Transverse colon (tissue), 4 donors: ENCODE measurements around the gene SLC7A10. TPM values are rescaled to one million over a fixed set of nuclear protein-coding genes. Genes with fewer than 3 reads are reported as not detected.

Experiments
- DNase-seq: peaks from one replicate; pipeline ENCODE4 v3.0.0-alpha.2; 2019
- H3K27ac ChIP-seq, 4 donors: fragments of 200-600 bp; sonication (generic); 2 replicates each; pipeline ENCODE4 v1.5.1; 2016 to 2018; ENCODE audit warnings: inconsistent platforms in 4 of 4
- H3K27me3 ChIP-seq: fragments of 200-600 bp; sonication (generic); 2 replicates; pipeline ENCODE4 v1.5.1; 2017; ENCODE audit warnings: inconsistent platforms
- H3K36me3 ChIP-seq, 4 donors: fragments of 200-600 bp; sonication (generic); 2 replicates each; pipeline ENCODE4 v1.5.1; 2017 to 2019; ENCODE audit warnings: inconsistent platforms in 4 of 4
- H3K4me1 ChIP-seq, 4 donors: fragments of 200-600 bp; sonication (generic); 2 replicates each; pipeline ENCODE4 v1.5.1; 2017 to 2020; ENCODE audit warnings: inconsistent platforms in 4 of 4
- H3K4me3 ChIP-seq, 4 donors: fragments of 200-600 bp; sonication (generic); 1 replicate in 1 of 4; 2 replicates in 3 of 4; pipeline versions ENCODE4 v1.5.1 to v1.6.1; 2017 to 2019; ENCODE audit warnings: inconsistent platforms in 4 of 4
- H3K9me3 ChIP-seq, 2 donors: fragments of 200-600 bp; sonication (generic); 2 replicates each; pipeline ENCODE4 v1.5.1; 2017 to 2019; ENCODE audit warnings: inconsistent platforms in 2 of 2
- EP300 ChIP-seq: sonication (generic); formaldehyde crosslinking; IDR thresholded peaks from one replicate; pipeline ENCODE4 v1.6.1; 2017; ENCODE audit warnings: antibody characterized with exemption, low read depth
- POLR2A ChIP-seq: fragments of 450-650 bp; IDR thresholded peaks from one replicate; pipeline ENCODE4 v1.6.1; 2016; ENCODE audit warnings: antibody characterized with exemption, mild to moderate bottlenecking, moderate library complexity
- POLR2AphosphoS5 ChIP-seq, 3 donors: sonication (generic); formaldehyde crosslinking; IDR thresholded peaks; one replicate each; pipeline ENCODE4 v1.6.1; 2016; ENCODE audit warnings: antibody characterized with exemption in 3 of 3
- WGBS, 2 donors: methylation state at CpG; one replicate each; pipeline ENCODE4 v1.1.5; 2018; ENCODE audit warnings: low coverage in 1 of 2; 5-methylcytosine and 5-hydroxymethylcytosine counted together
- in situ Hi-C, 4 donors: fragments of 200-750 bp; cut with MboI; loops; one replicate each; pipeline versions ENCODE4 v1.15.0 to v1.15.1; 2017; ENCODE audit warnings: low sequenced_read_pairs in 3 of 4, low pct_ligation_motif_present in 1 of 4, low pct_unique_long_range_greater_than_20kb in 1 of 4
- intact Hi-C: fragments of 100-400 bp; cut with DNase I; formaldehyde crosslinking; loops from one replicate; pipeline ENCODE4 v1.15.1; 2023; ENCODE audit warnings: low total_unique reads
- total RNA-seq, 4 donors: library from RNA; depleted of rRNA; stranded (reverse); fragments of >200 nt; gene quantifications; one replicate each; pipeline ENCODE4 v1.1.0, GENCODE V29; 2016
- TF ChIP-seq, protein P1 (sequence below), 5 experiments: fragments of 200-600 bp in 3 of 5; fragments of 450-650 bp in 2 of 5; sonication (generic) in 3 of 5; IDR thresholded peaks; 1 replicate in 2 of 5; 2 replicates in 3 of 5; pipeline ENCODE4 v1.5.1; 2016 to 2017; ENCODE audit warnings: antibody characterized with exemption in 5 of 5, inconsistent platforms in 3 of 5, mild to moderate bottlenecking in 2 of 5, moderate library complexity in 1 of 5

Gene SLC7A10
- total RNA-seq, 4 donors from 2014 or later: 0.48 TPM; not detected in 3

DNA sequence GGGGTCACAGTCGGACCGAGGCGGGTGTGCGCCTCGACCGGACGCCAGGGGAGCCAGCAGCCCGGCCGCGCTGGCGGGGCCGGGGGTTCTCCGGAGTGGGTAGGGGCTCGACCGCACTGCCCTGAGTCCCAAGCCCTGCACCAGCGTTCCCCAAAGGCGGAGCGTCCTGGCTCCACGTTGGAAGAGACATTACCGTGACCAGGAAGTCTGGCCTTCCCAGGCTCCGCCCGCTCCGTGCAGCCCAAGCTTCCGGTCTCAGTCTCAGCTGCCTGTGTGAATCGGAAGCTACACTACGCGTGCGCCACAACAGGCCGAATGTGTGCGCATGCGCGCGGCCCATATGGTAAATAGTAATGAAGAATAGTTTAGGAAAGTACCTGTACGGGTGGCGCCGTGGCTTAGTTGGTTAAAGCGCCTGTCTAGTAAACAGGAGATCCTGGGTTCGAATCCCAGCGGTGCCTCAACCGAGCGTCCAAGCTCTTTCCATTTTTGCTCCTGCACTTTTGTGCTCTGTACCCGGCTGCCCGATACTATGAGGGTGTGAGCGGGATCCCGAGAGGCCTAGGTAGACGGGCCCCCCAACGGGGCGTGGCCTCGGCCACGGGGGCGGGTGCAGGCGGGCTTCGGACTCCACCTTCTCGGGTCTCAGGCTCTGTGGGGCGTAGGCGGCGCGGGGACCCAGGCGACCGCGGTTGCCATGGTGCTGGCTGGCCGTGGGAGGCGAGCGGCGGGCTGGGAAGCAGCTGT is 48.8 kb downstream of the SLC7A10 start:
- no peaks in the 10 kb centered on the region for H3K9me3 ChIP-seq
- peak overlapping the region; percentile 90 to 95 (median 94) for H3K27ac ChIP-seq
- peak; percentile 96 for DNase-seq
- in situ Hi-C loops: no loop called here
- no peaks in the 10 kb centered on the region for H3K27me3 ChIP-seq
- H3K4me3 ChIP-seq: peak overlapping the region; percentile 41 to 89 (median 71)
- WGBS, 2 donors: 1 to 3% methylated on average over 7 to 40 of the region's 65 CpGs
- intact Hi-C loops: no loop called here
- peaks cover 9 to 33% (median 24%) of the 10 kb centered on the region in 4 donors for H3K4me1 ChIP-seq
- H3K36me3 ChIP-seq: no peaks in the 10 kb centered on the region
- TF ChIP-seq, protein P1, sequence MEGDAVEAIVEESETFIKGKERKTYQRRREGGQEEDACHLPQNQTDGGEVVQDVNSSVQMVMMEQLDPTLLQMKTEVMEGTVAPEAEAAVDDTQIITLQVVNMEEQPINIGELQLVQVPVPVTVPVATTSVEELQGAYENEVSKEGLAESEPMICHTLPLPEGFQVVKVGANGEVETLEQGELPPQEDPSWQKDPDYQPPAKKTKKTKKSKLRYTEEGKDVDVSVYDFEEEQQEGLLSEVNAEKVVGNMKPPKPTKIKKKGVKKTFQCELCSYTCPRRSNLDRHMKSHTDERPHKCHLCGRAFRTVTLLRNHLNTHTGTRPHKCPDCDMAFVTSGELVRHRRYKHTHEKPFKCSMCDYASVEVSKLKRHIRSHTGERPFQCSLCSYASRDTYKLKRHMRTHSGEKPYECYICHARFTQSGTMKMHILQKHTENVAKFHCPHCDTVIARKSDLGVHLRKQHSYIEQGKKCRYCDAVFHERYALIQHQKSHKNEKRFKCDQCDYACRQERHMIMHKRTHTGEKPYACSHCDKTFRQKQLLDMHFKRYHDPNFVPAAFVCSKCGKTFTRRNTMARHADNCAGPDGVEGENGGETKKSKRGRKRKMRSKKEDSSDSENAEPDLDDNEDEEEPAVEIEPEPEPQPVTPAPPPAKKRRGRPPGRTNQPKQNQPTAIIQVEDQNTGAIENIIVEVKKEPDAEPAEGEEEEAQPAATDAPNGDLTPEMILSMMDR (IDR thresholded peaks at IDR 0.05): peak in 3 of 5 experiments; percentile 23 to 50 (median 49)
- TF ChIP-seq EP300 (no peak), POLR2A (peak; percentile 91), POLR2AphosphoS5 (IDR thresholded peaks at IDR 0.05) (peak; percentile 85 to 95 (median 93))

DNA sequence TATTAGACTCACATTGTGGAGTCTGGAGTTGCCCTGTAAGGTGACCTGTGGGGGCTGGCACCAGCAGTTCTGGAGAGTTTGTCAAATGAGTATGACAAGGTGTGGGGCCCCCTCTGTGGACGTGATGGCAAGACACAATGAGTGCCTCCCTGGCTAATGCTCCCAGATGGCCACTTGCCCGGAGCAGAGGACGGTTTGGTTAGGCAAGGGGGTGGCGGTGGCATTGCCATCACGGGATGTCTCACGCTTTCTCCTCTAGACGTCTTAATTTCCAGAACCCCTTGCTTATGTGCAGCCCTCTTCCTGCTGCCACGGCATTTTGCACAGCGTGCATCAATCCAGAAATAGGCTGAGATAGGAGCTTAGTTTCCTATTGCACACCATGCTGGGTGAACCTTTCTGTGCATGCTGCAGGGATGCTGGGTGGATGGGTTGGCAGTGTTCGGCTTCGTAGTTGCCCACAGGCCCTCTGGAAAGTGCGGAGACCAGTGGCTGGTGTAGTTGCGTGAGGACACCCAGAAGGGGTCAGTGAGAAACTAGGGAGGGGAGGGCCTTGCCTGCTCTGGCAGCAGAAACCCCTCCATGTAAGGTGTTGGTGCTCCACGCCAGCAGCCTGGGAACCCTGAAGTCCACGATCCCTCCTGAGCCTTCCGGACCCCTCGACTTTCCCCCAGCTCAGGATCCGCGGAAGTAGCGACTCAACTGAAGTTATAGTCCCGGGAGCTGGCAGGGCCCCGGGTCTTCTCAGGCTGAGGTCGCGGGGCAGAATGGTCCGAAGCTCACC is 49.6 kb downstream of the SLC7A10 start:
- TF ChIP-seq, protein P1 (IDR thresholded peaks at IDR 0.05): no peak
- intact Hi-C loops: no loop called here

DNA sequence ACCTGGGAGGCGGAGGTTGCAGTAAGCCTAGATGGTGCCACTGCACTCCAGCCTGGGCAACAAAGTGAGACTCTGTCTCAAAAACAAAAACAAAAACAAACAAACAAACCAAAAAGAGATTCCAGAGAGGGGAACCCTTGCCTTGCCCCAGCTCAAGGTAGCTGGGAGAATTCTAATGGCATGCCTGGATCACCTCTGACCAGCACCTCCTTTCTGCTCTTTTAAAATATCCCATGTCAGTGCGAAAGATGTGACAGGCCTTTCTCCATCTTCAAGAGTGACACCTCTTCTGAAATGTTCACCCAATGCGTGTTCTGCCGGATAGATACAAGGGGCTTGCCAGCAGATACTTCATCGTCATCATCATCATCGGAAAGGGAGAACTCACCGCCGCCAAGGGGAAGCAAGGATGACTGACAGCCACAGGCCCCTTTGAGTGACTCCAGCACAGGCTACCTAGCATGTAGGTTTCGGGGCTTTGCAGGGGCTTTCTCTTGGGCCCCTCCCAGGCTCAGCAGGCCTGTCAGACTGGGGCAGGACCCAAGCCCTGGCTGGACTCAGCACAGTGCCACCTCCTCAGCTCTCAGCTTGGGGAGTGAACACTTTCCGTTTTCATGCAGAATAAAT is 50.4 kb downstream of the SLC7A10 start:
- H3K27ac ChIP-seq: no peak overlapping the region
- in situ Hi-C loops: no loop called here

More for the DNA sequence above, 49.6 kb downstream of the SLC7A10 start:
- no peaks in the 10 kb centered on the region for H3K36me3 ChIP-seq
- H3K4me1 ChIP-seq: peaks cover 9 to 39% (median 26%) of the 10 kb centered on the region in 4 donors
- H3K27me3 ChIP-seq: no peaks in the 10 kb centered on the region
- peak overlapping the region; percentile 41 to 89 (median 71) for H3K4me3 ChIP-seq
- WGBS, 2 donors: 0 to 3% methylated on average over 1 to 25 of the region's 25 CpGs
- in situ Hi-C loops: no loop called here
- DNase-seq: no peak
- H3K27ac ChIP-seq: peak overlapping the region; percentile 90 to 95 (median 94)
- no peaks in the 10 kb centered on the region for H3K9me3 ChIP-seq

More for the DNA sequence above, 50.4 kb downstream of the SLC7A10 start:
- Histone ChIP-seq H3K4me3 (no peak overlapping the region), H3K36me3 (no peaks in the 10 kb centered on the region), H3K27me3 (no peaks in the 10 kb centered on the region), H3K9me3 (no peaks in the 10 kb centered on the region), H3K4me1 (peaks cover 13 to 43% (median 29%) of the 10 kb centered on the region in 4 donors)
- TF ChIP-seq POLR2AphosphoS5 (IDR thresholded peaks at IDR 0.05) (no peak), POLR2A (no peak), EP300 (no peak)
- TF ChIP-seq, protein P1 (IDR thresholded peaks at IDR 0.05): no peak
- intact Hi-C loops: no loop called here
- WGBS, 2 donors: 93 to 98% methylated on average over 8 to 10 of the region's 10 CpGs
- no peak for DNase-seq
